COLO829 (cell line): ENCODE data around the gene ZNF701.
"Not testable (repeated sequence)": the region's sequence is repeated elsewhere in the genome, so short reads cannot be mapped to it uniquely, and the experiment has no call there.

Experiments
- DNase-seq: peaks from one replicate; pipeline ENCODE4 v3.0.0; 2012; ENCODE audit warnings: low spot score

Gene ZNF701

DNA sequence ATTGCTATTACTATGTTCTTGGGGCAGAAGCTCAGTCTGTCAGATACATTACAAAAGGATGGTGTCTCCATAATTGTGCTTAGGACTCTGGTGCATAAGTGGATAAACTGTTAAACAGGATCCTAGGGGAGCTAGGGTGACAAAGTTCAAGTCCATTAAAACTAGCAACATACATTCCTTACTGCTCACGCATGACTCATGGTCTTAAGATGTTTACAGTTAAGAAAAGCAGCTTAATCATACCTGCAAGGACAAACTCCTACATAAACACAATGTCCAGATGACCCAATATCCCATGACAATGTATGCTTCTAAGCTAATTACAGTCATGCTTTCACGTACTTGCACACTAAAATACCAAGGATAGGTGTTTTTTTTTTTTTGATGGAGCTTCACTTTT is 3.5 kb upstream of the ZNF701 start:
- no peak for DNase-seq

DNA sequence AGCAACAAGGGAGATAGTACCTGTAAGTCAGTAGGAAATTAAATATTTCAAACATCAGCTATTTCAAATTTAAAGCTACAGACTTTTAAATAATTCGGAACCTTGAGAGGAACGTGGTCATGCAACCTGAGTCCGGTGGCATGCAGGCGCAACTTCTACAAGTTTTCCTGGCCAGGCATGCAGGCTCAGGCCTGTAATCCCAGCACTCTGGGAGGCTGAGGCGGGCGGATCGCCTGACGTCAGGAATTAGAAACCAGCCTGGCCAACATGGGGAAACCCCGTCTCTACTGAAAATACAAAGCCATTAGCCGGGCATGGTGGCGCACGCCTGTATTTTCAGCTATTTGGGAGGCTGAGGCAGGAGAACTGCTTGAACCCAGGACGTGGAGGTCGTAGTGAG is 2.2 kb upstream of the ZNF701 start:
- no peak for DNase-seq

DNA sequence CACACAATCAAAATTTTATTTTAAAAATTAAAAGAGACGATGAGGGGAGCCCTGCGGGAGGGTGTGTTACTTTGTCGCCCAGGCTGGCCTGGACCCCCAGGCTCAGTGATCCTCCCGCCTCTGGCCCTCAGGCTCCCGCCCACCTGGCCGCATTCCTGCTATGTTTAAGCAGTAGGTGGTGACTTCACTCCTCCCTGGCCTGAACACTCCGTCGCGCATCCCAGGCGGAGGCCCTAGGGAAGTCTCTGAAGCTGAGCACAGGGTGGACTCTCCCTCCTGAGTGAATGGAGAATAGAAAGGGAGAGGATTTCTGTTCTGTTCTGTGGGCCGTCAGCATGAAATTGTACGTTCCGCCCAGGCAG is 468 bp upstream of the ZNF701 start:
- not testable (repeated sequence) for DNase-seq

DNA sequence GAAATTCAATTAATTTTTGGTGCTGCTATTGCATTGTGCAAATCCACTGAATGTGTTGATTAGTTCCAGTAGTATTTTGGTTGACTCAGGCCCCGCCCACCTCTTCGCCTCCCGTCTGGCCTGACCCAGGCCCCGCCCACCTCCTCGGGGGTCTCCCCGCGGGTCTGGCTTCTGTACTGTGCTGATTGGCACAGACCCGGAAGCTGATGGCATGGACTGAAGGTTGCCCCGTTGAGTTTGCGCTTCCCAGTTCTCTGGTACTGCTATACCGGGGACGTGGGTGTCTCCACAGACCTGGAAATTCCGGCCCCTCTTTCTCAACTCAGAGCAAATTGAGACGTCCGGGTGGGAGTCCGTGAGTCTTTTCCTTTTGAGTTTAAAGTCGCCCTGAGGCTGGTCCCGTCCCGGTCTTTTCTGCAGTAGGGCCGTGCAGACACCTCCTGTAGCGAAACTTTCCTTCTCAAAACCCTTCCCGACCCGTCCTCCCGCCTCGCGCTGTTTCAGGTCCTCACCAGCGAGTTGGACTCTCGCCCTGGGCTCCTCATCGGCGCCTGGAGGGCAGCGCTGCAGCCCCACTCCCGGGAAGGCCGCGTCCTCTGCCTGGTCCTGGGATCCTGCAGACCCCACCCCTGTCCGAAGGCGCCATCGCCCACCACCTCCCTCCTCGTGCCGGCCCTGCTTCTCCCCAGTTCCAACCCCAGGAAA is 14.8 kb downstream of the ZNF701 start:
- DNase-seq: no peak

DNA sequence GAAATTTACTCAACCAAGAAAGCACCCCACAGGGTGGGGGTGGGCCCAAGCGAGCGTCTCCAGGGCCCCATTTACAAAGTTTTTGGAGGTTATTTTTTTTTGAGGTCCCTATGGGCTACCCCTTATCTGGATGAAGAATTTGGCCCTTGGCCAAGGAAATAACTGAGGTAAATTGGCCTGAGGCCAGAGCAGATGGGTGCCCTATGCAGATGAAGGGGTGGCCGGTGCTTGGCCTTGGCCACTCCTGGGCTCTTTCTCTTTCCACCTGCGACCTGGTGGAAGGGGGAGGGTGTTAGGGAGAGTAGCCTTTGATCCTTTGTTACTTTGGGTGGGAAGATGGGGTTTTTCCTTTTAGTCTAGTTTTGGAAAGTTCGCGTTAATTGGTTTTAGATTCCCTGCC is 15.5 kb downstream of the ZNF701 start:
- DNase-seq: no peak

DNA sequence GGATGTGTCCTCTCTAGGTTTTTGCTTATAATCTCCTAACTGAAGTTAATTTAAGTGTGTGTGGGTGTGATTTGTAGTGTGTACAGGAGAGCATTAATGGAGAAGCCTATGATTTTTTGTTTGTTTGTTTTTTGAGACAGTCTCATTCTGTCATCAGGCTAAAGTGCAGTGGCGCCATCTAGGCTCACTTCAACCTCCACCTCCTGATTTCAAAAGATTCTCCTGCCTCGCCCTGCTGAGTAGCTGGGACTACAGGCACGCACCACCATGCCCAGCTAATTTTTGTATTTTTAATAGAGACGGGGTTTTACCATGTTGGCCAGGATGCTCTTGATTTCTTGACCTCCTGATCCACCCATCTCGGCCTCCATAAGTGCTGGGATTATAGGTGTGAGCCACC is 20.6 kb downstream of the ZNF701 start:
- DNase-seq: no peak

DNA sequence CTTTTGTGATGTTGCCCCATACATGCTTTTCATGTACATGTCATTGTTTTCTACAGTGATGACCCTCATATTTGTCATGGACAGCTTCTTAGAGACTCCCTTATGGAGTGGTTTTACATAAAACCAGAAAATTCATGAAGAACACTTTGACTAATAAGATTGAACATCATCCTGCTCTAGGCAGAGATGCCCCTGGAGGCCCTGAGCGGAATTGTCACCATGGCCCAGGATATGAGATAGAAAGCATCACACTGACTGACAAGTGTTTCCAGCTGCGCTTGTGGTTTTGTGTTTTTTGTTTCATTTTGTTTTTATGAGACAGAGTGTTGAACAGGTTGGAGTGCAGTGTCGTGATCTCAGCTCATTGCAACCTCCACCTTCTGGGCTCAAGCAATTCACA is 22.2 kb downstream of the ZNF701 start:
- no peak for DNase-seq

DNA sequence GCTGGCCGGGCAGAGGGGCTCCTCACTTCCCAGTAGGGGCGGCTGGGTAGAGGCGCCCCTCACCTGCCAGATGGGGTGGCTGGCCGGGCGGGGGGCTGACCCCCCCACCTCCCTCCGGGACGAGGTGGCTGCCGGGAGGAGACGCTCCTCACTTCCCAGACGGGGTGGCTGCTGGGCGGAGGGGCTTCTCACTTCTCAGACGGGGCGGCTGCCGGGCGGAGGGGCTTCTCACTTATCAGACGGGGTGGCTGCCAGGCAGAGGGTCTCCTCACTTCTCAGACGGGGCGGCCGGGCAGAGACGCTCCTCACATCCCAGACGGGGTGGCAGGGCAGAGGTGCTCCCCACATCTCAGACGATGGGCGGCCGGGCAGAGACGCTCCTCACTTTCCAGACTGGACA is 23.4 kb downstream of the ZNF701 start:
- DNase-seq: not testable (repeated sequence)

DNA sequence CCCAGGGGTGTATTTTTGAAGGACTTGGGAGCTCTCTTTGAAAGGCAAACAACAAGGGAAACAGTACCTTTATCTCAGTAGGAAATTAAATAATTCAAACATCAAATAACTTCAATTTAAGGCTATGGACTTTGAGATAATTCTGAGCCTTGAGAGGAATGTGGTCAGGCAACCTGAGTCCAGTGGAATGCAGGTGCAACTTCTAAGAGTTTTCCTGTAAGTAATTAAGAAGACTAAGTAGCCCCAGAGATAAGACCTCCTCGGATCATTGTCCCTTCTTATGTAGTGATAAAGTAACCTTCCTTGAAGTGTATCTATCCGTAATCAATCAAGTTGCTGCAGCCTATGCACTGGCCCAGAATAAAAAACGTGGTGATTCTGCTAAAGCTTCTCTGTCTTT is 29.2 kb downstream of the ZNF701 start:
- DNase-seq: no peak

DNA sequence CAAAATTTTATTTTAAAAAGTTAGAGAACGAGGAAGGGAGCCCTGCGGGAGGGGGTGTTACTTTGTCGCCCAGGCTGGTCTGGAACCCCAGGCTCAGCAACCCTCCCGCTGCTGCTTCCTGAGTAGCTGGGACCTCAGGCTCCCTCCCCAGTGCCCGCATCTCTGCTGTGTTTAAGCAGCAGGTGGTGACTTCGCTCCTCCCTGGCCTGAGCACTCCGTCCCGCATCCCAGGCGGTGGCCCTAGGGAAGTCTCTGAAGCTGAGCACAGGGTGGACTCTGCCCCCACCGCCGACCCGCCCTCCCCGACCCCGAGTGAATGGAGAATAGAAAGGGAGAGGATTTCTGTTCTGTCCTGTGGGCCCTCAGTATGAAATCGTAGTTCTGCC is 30.5 kb downstream of the ZNF701 start:
- no peak for DNase-seq

DNA sequence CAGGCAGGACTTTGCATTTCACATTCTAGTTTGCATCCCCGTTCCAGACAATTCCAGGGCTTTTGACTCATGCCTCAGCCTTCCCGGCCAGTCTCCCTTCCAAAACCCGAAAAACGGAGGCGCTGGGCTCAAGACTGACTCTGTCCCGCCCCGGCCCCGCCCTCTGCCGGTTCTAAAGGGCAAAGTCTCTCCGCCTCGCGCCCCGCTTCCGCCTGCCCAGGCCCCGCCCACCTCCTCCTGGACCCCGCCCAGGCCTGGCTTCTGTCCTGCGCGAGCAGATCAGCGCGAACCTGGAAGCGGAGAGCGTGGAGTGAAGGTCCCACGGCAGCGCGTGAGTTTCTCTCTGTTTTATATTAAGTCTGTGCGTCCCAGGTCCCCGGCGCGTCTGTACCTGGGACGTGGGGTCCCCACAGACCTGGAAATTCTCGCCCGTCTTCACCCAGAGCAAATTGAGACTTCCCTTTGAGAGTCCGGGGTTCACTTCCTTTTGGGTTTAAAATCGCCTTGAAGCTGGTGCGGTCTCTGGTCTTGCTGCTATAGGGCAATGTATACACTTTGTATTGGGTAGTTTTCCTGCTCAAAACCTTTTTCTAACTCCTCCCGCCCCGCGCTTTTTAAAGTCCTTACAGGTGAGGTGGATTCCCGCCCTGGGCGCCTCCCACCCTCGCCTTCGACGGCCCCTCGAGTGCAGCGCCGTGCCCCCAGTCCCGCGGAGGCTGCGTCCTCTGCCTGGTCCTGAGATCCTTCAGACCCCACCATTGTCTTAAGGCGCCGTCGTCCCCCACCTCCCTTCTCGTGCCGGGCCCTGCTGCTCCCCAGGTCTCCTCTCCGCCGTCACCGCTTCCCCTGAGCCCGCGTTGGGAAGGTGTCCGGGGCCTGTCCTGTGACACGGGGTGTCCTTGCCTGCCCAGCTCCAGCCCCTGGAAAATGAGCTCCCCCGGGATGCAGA is 31.2 kb downstream of the ZNF701 start:
- DNase-seq: peak; percentile 49

DNA sequence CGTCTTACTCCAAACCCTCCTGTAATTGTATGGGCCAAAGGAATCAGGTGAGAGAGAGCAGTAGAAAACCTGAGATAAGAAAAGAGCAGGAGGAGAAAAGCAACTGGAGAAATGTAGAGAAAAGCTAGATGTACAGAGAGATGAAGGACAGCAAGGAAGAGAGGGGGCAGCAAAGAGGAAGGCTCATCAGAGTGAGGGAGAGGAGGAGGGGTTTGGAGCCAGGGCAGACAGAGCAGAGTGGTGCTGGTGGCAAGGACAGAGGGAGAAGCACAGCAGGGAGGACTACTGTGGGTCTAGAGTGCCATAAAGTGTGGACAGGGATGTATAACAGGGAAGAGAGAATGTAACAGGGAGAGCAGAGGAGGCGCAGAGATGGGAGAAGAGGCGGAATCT is 31.9 kb downstream of the ZNF701 start:
- not testable (repeated sequence) for DNase-seq

DNA sequence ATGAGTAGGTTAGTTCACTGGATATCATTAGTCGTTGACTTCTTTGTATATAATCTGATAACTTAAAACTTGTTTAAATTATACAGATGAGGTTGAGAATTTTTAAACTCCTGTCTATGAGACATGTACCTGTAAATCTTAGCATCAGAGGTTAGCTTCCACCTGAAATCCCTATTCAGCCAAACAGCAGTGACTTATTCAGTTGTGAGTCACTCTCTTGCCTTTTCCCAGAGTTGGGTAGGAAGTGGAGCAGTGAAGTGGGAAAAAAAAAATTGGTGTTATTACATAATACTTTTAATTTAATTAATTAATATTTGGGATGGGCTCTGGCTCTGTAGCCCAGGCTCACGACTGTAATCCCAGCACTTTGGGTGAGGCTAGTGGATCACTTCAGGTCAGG is 32.9 kb downstream of the ZNF701 start:
- no peak for DNase-seq

DNA sequence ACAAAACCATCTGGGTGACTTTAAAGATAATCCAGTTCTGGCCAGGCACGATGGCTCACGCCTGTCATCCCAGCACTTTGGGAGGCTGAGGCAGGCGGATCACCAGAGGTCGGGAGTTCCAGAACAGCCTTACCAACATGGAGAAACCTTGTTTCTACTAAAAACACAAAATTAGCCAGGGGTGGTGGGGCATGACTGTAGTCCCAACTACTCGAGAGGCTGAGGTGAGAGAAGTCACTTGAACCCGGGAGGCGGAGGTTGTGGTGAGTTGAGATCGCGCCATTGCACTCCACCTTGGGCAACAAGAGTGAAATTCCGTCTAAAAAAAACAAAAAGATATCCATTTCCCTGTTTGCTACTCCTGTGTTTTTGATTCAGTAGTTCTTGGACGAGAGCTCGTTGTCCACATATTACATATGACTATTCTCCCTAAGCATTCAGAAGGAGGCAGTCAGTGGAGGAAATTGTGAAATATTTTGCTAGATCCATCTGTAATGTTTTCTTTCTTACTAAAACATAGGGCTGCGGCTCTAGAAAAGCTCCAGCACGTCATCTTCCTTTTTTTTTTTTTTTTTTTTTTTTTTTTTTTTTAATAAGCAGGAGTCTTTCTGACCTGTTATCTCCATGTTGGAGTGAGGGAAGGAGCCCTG is 33.6 kb downstream of the ZNF701 start:
- no peak for DNase-seq

DNA sequence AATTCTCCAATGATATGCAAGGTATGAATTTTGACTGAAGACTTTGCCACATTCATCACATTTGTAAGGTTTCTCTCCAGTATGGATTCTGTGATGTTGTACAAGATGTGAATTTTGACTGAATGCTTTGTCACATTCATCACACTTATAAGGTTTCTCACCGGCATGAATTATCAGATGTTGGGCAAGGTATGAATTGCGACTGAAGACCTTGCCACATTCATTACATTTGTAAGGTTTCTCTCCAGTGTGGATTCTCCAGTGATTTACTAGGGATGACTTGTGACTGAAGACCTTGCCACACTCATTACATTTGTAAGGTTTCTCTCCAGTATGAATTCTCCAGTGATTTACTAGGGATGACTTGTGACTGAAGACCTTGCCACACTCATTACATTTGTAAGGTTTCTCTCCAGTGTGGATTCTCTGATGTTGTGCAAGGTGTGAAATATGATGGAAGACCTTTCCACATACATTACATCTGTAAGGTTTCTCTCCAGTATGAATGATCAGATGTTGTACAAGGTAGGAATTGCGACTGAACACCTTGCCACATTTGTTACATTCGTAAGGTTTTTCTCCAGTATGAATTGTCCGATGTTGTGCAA is 43.3 kb downstream of the ZNF701 start:
- DNase-seq: no peak

DNA sequence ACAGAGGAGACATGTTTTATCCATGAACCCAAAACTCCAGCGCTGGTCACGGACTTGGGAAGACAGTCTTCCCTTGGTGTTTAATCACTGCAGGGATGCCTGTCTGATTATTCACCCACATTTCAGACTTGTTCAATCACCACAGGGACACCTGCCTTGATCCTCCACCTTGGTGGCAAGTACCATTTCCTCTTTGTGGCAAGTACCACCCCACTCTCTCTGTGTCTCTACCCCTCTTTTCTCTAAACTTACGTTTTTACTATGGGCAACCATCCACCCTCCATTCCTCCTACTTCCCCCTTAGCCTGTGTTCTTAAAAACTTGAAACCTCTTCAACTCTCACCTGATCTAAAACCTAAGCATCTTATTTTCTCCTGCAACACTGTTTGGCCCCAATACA is 51.3 kb downstream of the ZNF701 start:
- no peak for DNase-seq

DNA sequence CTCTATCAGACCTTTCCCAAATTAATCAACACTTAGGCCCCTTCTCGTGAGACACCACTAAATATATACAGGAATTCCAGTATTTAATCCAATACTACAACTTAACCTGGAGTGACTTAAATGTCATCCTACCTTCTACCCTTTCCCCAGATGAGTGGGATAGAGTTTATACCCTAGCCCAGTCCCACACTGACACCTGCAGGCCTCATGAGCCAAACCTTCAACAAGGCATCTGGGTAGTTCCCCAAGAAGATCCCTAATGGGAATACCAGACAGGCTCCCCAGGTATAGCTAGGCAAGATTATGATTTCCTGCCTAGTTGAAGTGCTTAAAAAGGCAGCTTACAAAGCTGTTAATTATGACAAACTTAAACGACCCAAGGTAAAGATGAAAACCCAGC is 52.2 kb downstream of the ZNF701 start:
- DNase-seq: no peak

DNA sequence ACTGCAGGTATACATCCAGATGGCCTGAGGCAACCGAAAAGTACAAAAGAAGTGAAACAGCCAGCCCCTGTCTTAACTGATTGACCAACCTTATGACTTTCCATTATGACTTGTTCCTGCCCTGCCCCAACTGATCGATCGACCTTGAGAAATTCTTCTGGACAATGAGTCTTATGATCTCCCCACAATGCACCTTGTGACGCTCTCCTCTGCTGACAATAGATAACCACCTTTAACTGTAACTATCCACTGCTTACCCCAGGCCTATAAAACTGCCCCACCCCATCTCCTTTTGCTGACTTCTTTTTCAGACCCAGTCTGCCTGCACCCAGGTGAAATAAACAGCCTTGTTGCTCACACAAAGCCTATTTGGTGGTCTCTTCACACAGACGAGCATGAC is 56.8 kb downstream of the ZNF701 start:
- DNase-seq: no peak

DNA sequence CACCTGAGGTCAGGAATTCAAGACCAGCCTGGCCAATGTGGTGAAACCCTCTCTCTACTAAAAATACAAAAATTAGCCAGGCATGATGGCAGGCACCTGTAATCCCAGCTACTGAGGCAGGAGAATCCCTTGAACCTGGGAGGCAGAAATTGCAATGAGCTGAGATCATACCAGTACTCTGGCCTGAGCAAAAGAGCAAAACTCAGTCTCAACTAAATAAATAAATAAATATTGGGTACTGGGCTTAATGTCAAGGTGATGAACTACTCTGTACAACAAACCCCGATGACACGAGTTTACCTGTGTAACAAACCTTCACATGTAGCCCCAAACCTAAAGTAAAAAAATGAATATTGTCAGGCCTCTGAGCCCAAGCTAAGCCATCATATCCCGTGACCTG is 57.4 kb downstream of the ZNF701 start:
- not testable (repeated sequence) for DNase-seq

DNA sequence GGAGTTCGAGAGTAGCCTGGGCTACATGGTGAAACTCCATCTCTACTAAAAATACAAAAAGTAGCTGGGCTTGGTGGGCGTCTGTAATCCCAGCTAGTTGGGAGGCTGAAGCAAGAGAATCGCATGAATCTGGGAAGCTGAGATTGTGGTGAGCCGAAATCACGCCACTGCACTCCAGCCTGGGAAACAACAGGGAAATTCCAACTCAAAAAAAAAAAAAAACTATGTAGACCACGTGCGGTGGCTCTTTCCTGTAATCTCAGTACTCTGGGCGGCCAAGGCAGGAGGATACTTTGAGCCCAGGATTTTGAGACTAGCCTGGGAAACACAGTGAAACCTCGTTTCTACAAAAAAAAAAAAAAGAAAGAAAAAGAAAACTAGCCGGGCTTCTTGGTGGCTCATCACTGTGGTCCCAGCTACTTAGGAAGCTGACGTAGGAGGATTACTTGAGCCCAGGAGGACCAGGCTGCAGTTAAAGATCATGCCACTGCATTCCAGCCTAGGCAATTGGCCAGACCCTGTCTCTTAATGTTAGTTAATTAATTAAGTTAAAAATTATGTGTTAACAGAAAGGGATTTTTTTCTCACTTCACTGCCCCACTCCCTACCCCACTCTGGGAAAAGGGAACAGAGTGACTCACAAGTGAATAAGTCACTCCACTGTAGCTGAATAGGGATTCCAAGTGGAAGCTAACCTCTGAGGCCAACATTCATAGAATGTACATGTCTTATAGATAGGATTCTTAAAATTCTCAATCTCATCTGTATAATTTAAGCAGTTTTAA is 65.9 kb downstream of the ZNF701 start:
- DNase-seq: no peak
